GM12864 (cell line): ENCODE data around the gene LEP.

ENCODE experiments used
- DNase-seq: peaks from one replicate; pipeline ENCODE4 v3.0.0-alpha.2; 2011; ENCODE audit warnings: low read depth
- H3K4me3 ChIP-seq: 2 replicates; pipeline ENCODE4 v1.5.1; 2011; ENCODE audit warnings: mild to moderate bottlenecking, low read depth, low read length, control low read depth
- TF ChIP-seq, protein P1 (sequence below): IDR thresholded peaks from 2 replicates; pipeline ENCODE4 v1.5.1; 2011; ENCODE audit warnings: low read depth, mild to moderate bottlenecking, moderate library complexity, low read length, control low read depth, inconsistent platforms; ENCODE audit errors: missing control alignments

The LEP gene

DNA sequence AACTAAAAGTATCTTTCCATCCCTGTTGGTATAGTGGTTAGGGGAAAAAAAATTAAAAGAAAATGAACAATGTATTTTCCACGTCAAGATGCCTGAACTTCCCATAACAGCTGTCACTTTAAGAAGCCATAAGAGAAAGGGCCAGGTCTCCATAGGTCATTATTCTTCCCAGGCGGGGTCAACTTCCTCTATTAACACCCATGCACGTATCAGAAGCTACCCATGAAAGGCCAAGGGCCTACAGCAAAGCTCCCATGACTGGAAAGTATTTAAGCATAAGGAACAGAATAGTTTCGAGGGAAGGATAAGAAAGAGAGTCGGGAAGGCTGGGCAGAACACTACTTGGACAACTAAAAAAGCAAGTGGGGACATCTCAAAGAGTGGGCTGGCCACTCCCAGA, 62.6 kb downstream of the LEP start:
- no peak overlapping the region for H3K4me3 ChIP-seq
- DNase-seq: no peak
- TF ChIP-seq, protein P1, sequence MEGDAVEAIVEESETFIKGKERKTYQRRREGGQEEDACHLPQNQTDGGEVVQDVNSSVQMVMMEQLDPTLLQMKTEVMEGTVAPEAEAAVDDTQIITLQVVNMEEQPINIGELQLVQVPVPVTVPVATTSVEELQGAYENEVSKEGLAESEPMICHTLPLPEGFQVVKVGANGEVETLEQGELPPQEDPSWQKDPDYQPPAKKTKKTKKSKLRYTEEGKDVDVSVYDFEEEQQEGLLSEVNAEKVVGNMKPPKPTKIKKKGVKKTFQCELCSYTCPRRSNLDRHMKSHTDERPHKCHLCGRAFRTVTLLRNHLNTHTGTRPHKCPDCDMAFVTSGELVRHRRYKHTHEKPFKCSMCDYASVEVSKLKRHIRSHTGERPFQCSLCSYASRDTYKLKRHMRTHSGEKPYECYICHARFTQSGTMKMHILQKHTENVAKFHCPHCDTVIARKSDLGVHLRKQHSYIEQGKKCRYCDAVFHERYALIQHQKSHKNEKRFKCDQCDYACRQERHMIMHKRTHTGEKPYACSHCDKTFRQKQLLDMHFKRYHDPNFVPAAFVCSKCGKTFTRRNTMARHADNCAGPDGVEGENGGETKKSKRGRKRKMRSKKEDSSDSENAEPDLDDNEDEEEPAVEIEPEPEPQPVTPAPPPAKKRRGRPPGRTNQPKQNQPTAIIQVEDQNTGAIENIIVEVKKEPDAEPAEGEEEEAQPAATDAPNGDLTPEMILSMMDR: no peak

DNA sequence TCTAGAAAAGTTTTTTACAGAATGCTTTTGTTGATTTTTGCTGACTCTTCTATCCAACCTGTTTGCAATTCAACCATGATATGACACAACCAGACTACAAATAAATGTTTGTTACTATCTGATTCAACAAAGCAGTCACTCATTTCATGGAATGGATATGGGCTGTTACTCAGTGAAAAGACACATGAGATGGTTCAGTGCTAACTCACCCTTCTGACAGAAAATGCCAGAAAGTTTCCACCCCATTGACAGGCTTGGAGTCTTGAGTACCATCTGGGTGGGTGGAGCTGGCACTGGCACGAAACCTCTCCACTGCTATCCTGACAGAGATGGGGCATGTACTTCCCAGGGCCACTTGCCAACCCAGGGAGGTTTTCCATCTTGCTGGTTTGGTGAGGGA, 63.1 kb downstream of the LEP start:
- DNase-seq: no peak
- H3K4me3 ChIP-seq: no peak overlapping the region
- TF ChIP-seq, protein P1: no peak

DNA sequence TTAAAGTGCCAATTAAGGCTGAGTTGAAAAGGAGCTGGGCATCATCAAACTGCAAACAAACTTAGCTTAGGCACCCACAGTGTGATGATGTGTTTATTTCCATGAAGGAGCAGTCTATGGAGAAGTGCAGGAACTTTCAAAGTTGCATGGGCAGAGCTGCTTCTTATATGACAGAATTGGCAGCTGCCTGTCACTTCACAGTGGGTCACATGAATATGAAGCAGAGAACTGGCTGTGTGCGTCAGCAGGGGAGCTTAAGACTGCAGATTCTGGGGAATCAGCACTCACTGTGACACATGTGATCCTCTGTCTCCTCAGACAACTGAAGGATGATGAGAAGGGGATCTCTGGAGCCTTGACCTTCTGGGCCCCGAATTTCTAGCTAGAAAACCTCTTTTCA, 66.0 kb downstream of the LEP start:
- no peak for DNase-seq
- no peak overlapping the region for H3K4me3 ChIP-seq
- TF ChIP-seq, protein P1: no peak
